GM21576 (cell line): Measurements from ENCODE around the gene TRA2A.
"Not testable (repeated sequence)": the region's sequence is repeated elsewhere in the genome, so short reads cannot be mapped to it uniquely, and the experiment has no call there.

ENCODE experiments used
- ATAC-seq: cut with Tn5 transposase; IDR thresholded peaks from one replicate; pipeline ENCODE4 v1.9.1; 2021; ENCODE audit warnings: mild to moderate bottlenecking, moderate library complexity; ENCODE audit not compliant: unreplicated experiment

TRA2A gene

DNA sequence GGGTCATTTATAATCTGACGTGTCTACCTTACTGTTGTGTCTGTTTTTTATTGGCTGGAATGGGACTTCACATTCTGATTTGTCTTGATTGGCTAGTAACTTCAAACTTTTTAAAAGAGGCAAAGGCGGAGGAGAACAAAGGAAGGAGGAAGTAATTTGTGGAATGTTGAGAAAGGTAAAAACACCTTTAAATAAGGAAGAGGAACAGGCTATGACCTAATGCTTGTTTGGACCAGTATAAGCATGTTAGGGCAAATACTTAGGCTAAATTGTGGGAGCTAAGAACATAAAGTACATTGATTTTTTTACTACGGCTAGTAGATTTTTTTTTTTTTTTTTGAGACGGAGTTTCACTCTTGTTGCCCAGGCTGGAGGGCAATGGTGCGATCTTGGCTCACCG is 18.0 kb downstream of the TRA2A start:
- not testable (repeated sequence) for ATAC-seq

DNA sequence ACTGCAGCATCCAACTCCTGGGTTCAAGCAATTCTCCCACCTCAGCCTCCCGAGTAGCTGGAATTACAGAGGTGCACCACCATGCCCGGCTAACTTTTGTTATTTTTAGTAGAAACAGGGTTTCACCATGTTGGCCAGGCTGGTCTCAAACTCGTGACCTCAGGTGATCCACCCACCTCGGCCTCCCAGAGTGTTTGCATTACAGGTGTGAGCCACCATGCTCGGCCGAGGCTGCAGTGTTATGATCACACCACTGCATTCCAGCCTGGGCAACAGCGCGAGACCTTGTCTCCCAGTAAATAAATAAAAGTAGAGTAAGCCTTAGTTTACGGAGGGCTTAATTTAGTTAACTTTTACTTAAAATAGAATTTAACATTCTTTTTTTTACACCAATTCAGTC is 37.8 kb downstream of the TRA2A start:
- no peak for ATAC-seq

DNA sequence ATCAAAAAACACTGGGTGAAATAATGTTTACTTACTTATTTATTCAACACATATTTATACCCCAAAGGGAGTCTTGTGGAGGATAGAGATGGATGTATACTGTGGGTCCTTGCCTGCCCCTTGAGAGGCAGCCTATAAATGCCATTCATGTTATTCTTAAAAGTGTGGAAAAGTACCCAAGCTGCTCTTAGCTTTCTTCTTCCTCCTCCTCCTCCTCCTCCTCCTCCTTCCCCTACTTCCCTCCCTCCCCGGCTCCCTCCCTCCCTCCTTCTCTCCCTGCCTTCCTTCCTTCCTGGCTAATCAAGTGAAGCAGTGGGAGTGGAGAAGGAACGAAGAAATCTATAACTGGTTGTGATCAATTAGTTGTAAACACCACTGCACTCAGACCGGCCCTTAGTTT is 40.3 kb downstream of the TRA2A start:
- no peak for ATAC-seq

DNA sequence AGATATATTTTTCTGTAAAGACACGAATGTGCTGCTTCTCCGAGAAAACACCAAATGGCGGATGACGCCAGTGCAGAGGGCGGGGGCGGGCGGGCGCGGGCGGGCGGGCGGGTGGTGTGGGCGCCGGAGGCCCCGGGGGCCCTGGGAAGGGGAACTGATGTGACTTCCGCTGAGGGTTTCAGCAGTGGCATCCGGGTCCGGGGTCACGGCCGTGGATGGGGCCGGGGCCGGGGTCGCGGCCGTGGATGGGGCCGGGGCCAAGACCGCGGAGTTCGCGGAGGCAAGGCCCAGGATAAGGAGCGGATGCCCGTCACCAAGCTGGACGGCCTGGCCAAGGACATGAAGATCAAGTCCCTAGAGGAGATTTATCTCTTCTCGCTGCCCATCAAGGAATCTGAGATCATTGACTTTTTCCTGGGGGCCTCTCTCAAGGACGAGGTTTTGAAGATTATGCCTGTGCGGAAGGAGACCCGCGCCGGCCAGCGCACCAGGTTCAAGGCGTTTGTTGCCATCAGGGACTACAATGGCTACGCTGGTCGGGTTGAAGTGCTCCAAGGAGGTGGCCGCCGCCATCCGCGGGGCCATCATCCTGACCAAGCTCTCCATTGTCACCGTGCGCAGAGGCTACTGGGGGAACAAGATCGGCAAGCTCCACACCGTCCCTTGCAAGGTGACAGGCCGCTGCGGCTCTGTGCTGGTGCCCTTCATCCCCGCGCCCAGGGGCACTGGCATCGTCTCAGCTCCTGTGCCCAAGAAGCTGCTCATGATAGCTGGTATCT is 41.2 kb downstream of the TRA2A start:
- peak; percentile 74 for ATAC-seq

DNA sequence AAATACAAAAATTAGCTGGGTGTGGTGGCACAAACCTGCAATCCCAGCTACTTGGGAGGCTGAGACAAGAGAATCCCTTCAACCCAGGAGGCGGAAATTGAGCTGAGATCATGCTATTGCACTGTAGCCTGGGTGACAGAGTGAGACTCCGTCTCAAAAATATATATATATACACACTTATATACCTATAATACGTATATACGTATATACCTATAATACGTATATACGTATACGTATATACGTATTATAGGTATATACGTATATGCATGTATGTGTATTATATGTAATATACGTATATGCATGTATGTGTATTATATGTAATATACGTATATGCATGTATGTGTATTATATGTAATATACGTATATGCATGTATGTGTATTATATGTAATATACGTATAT is 43.1 kb downstream of the TRA2A start:
- ATAC-seq: not testable (repeated sequence)

DNA sequence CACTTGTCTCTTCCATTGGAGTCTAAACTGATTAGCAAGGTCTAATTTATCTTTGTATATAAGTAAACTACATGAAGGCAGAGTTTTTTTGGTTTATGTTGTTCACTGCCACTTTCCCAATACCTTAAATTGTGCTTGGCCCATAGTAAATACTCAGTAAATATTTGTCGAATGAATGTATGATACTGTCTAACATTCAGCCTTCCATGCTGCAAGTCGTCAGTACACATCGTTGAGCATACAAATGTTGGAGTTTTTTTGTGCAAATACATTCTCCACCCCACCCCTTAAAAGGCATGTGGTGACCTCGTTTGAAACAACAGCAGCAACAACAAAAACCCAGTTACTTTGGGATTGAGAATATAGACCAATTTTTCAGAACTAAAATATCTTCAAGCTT is 44.1 kb downstream of the TRA2A start:
- ATAC-seq: no peak

DNA sequence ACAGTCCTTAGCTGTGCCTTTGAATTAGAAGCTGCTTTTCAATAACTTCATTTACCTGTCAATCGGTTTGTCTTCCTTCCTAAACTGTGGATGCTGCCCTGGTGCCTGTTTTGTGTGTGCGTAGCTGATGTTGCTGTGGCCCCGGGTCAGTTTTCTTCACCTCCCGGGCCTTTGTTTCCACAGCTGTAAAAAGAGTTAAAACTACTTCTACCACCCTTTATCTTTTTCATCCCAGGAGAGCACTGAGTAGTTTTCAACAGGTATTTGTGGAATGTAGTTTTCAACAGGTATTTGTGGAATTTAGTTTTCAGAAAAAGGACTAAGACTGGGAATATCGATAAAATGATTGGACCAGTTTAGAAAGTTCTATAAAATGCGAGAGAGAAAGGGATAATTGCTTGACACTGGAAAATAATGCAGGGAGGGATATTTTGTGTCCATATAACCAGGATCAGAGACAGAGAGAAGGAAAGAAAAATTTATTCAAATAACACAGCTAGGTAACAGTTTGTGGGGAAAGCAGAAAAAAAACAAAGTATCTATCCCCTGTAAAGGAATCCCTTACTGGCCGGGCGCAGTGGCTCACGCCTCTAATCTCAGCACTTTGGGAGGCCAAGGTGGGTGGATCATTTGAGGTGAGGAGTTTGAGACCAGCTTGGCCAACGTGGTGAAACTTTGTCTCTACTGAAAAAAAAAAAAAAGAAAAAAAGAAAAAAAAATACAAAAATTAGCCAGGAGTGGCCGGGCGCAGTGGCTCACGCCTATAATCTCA is 45.6 kb downstream of the TRA2A start:
- no peak for ATAC-seq

DNA sequence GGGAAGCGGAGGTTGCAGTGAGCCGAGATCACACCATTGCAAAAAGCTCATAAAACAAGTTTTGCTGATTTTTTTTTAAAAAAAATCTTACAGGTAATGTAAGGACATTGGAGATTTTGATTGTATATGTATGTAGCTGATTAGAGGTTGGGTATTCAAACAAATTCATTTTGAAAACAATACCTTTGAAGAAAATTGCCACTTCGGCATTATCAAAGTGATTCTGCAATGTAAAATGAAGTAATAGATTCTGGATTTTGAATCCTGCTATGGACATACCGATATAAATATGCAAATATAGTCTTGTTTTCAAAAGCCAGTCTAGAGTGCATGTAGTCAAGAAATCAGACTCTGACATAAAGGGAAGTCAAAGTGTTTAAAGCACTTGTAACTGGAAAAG is 49.1 kb downstream of the TRA2A start:
- no peak for ATAC-seq

DNA sequence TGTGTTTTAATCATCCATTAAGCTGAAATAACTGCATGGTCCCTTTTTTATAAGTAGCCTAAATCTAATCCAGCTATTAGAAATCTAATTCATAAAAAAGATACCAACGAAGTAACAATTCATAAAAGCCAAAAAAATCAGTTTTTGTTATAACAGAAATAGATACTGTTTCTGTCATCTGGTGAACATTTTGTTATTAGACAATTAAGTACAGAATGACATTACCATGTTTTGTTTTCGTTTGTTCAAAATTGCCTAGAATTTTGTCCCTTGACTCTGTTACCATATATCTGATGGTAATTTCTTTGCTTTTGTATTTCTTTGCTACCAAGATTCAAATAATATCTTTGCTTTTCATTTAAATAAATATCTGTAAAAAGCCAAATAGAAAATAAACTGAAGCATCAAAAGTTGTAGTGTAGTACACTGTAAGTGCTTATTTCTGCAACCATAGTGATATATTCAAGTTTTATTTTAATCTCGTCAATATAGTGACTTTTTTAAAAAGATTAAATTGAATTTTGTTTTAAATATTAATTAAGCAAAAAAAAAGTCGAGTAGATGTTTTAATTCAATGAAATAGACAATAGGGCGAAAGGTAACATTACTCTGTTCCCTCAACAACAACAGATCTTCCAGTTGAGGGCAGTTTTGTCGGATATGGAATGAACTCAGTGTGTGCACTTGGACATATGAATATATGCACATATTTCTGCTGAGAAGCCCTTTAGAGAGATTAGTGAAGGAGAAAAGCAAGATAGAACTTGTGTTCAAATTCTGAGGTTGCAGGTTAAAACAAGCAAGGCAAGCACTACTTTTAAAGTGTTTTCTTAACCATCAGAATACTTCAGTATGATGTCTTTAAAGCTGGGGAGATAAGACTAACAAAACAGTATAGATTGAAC is 53.6 kb downstream of the TRA2A start:
- ATAC-seq: no peak

DNA sequence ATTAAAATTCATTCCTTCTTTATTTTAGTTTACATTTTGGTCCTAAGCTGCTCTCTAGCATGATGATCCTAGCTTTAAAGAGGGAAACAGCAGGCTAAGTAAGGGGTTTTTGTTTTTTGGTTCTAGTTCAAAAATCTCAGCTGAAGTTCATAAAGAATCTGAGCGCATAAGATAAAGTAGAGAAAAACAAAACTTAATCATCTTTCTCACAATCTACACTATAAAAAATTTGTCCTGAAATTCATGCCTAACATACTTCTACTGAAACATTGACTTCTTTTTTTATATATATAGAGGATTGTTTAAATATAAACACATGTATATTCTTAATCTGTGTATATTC is 54.7 kb downstream of the TRA2A start:
- no peak for ATAC-seq

DNA sequence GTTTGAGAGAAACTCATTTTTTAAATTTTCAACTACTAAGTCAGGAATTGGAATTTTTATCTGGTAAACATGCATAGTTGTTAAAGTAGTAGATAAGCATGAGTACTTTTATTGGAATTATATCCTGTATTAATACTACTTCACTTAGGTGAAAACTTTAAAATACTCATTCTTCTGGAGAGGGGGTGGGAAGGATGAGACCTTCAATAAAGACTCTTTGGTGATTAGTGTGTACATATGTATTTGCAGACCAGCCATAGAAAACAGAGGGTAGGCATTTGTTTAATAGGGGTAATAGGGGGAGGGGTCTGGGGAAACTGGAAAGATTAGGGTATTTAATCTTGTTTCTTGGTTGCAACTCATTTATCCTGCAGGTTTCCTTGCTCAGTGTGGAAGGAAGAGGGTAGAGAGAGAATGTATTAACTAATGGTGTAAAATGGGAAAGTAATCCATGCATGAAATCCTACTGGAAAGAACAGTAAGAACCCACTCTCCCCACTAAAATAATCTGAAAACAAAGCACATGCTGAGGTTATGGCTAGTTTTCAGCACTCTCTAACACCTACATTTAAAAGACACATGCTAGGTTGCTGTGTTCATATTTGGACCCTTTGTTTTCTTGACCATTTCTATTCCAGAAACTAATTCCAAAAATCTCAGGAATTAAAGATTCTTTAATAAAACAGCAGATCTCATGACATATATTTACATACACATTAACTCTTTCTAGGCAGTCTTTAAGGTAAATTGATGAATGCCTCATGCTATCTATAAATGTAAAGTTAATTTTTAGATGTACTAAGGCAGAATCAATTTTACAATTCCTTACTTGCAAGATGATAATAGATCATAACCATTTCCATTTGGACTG is 55.3 kb downstream of the TRA2A start:
- ATAC-seq: no peak

DNA sequence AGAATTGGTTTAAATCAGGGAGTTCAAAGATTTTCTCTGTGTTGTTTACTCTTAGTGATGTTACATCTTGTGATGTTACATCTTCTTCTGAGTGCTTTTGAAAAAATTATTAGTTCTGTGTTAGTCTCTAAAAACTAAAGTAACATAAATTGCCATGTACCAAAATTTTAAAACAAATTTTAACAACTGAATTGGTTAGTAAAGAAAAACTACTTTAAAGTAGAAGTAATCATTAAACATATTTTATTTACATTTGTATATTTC is 56.3 kb downstream of the TRA2A start:
- ATAC-seq: no peak

DNA sequence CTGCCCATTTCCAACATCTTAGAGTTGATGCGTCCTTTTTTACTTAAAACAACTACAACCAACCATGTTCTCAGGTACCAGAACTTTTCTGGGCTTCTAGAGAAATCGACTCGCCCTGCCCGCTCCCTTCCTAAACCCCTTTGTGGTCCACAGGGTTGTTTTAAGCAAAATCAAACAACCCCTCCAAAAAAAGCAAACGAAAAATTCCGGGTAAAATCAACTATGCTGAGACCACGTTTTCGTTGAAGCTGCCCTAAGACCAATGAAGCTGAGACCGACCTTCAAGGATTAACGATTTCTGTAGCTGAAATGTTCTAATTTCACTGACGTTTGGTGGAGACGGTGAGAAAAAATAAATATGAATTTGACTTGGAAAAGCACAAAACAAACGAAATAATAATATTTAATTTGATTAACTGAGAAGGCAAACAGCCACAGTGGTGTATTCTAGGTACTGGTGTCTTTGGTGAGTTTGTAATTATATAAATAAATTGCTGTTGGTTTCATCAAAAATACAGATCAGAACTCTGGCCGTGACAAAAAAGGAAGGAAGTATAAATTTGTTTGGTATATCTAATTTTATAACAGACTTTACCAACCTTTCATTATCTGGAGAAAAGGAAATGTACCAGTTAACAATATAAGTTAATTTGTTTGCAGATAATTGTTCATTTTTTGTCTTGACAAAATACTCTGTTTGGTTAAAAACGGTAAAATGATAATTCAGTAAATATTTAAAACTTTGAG is 56.8 kb downstream of the TRA2A start:
- no peak for ATAC-seq

DNA sequence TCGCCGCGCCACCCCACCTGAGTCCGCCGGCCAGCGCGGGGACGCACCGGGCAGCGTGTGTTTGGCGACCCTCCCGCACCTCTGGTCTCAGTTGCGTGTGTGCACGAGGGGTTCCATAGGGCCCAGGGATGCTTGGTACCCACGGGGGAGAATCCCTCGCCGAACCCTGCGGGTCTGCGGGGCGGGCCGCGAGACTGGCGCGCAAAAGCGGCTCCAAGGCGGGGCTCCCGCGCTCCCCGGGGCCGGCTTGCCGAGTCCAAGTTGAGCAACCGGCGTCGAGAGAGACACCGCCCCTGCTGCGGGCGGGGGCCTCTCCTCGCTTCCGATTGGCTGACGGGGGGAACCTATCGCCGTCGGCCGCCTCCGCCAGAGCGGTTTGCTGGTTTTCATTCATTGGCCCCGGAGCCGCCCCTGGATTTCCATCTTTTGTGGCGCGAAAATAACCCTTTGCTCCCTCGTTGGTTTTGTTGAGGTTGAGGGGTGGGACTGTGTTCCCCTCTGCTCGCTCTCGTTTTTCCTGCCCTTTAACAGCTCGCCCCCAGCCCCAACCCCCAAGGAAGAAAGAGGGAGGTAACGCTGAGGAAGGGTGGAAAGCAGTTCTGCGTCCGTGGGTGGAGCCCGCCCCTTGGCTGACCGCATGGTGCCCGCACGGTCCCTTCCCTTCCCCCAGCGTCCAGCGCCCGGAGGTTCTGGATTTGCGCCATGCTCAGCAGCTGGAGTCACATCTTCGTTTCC is 57.5 kb downstream of the TRA2A start:
- ATAC-seq: peak; percentile 67

DNA sequence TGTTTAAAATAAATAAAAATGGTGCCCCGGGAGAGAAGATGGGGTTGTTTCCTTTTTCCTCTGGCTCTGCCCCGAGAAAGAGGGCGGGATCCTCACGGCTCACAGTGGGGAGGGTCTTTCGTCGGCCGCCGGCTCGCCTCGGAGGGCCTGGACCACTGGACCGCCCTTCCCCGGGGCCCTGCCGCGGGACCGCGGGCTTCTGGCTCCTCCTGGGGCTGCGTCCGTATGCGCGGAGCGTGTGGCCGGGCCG is 58.0 kb downstream of the TRA2A start:
- no peak for ATAC-seq

DNA sequence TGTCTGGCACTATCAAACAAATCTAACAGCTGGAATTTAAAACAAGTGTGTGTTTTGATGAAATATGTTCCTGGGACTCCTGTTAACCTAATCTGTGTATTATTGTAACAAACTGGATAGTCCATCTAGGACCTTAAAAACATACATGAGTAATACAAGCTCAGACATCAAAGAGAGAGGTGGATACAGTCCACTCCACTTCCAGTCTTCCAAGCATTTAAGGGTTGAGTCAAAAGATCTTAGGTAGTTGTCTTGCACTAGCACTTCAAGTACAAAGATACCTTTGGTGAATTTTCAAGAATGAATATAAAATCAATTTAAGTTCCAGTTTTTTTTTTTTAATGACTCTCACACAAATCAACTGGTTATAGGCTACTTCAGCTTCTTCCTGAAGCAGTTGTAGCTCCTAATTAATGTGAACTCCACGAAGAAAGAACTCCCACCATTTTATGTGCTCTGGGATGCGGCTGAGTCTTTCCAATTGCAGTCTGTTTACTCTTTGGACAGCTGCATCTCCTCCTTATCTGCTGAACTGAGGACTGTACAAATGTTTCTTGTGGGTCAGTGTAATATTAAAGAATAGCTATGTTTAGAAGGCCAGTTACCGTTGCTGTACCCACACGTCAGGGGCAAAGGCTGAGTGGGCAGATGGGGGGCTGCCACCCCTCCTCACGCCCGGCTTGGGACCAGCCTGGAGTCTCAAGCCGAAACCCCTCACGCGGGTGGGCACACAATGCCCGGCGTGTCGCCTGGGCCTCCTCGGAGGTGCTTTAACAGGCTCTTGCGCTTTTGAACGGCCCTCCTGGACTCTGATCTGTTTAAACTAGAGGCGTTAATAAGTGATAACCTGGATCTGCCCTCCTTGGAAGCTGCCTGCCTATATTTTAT is 58.6 kb downstream of the TRA2A start:
- no peak for ATAC-seq

DNA sequence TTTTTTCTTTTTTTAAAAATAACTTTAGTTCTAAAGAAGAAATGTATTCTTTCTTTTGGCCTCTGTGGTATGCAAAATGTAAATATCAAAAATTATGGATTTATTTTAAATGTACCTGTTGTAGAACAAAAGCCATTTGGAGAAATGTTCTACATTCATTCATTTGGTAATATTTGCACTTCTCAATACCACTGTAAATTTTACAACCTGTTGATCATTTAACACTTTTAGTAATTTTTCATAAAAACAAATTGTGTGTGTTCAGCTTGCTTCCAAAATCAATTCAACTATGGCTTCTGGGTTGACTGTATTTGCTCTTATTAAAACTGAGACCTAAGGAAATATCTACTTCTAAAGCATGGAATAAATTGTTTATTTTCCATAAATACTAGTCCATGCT is 59.2 kb downstream of the TRA2A start:
- no peak for ATAC-seq

DNA sequence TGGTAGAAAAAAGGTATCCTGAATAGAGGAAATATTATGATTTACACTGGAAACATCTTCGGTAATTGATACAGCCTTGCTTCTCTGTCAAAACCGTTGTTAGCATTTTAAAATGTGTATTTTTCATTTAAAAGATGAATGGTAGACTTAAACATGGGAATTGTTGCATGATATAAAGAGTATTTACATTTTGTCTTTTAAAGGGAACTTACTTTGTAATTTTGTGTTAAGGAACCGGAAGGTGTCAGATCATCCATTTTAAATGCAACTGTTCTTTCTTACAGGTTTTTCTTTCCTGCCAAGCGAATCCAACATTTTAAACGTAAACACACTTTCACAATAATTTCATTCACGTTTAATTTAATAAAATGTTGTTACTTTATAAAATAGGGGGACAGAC is 59.7 kb downstream of the TRA2A start:
- no peak for ATAC-seq
